ENCODE results near the gene SCAF1.
A peak's percentile ranks its signal among the peaks of the same experiment; 100 is the strongest.

The SCAF1 gene

GRCh38 chr19:49658139-49658517, 16.1 kb downstream of the SCAF1 start:
- TF ChIP-seq, protein P1, sequence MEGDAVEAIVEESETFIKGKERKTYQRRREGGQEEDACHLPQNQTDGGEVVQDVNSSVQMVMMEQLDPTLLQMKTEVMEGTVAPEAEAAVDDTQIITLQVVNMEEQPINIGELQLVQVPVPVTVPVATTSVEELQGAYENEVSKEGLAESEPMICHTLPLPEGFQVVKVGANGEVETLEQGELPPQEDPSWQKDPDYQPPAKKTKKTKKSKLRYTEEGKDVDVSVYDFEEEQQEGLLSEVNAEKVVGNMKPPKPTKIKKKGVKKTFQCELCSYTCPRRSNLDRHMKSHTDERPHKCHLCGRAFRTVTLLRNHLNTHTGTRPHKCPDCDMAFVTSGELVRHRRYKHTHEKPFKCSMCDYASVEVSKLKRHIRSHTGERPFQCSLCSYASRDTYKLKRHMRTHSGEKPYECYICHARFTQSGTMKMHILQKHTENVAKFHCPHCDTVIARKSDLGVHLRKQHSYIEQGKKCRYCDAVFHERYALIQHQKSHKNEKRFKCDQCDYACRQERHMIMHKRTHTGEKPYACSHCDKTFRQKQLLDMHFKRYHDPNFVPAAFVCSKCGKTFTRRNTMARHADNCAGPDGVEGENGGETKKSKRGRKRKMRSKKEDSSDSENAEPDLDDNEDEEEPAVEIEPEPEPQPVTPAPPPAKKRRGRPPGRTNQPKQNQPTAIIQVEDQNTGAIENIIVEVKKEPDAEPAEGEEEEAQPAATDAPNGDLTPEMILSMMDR (conservative IDR thresholded peaks at IDR 0.05), result no peak
- H3K27ac ChIP-seq, result no peak overlapping the region

- H3K27ac ChIP-seq, result no peak overlapping the region
- TF ChIP-seq, protein P1 (conservative IDR thresholded peaks at IDR 0.05), result no peak
These were observed 16.8 kb downstream of the SCAF1 start for GRCh38 chr19:49658566-49659442.

GRCh38 chr19:49660338-49660961, 18.4 kb downstream of the SCAF1 start:
- no peak overlapping the region for H3K27ac ChIP-seq
- TF ChIP-seq, protein P1 (conservative IDR thresholded peaks at IDR 0.05), result no peak

DNA sequence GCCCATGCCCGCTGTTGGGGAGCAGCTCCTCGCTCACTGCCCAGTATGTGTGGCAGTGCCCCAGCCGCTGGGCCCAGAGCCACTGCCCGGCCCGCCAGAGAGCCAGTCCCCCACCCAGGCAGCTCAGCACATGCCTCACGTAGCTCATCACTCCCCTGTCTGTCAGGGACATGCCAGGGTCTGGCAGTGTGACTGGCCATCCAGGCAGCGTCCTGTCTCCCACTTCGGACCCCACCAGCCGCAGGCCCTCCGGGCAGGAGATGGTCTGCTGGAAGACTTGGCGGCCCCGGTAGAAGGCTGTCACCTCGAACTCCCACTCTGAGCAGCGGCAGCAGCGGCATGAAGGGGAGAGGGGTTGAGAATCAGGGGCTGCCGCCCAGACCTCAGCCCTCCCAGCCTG, 20.0 kb downstream of the SCAF1 start:
- 0 out of 2 replicates have a peak overlapping the region, but pooled peaks have one; percentile 9 for H3K27ac ChIP-seq
- TF ChIP-seq, protein P1 (conservative IDR thresholded peaks at IDR 0.05), result no peak

DNA sequence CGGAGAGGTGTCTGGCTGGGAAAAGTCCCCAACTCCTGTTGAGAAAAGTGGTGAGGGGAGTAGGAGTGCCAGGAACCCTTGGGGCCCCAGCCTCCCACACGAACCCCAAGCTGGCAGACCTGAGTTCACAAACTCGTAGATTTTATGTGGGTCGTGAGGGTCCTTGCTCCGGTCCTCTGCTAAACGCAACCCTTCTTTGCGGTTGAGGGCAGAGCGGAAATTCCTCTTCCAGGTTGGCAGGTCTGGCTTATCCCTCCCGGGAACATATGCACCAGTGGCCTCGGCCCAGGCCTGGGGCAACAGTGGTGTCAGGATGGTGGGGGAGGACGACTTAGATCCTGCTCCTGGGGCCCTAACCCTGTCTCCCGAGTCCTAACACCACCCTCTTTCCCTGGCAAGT, 21.2 kb downstream of the SCAF1 start:
- H3K27ac ChIP-seq, result peak overlapping the region; percentile 92
- TF ChIP-seq, protein P1 (conservative IDR thresholded peaks at IDR 0.05), result no peak

GRCh38 chr19:49664171-49665035, 22.4 kb downstream of the SCAF1 start:
- TF ChIP-seq, protein P1 (conservative IDR thresholded peaks at IDR 0.05), result 0 out of 2 replicates have a peak, but pooled peaks have one; percentile 20

GRCh38 chr19:49665036-49665350, 23.0 kb downstream of the SCAF1 start:
- H3K27ac ChIP-seq, result peak overlapping the region; percentile 92
- TF ChIP-seq, protein P1 (conservative IDR thresholded peaks at IDR 0.05), result no peak

More at GRCh38 chr19:49664171-49665035, 22.4 kb downstream of the SCAF1 start:
- peak overlapping the region; percentile 92 for H3K27ac ChIP-seq

Measured in VCaP (cell line).